Embryonic facial prominence (tissue), 1 donor: ENCODE results near the gene FBXO24.

Experiments used
- DNase-seq: peaks from one replicate; pipeline ENCODE4 v3.0.0-alpha.2; 2016; ENCODE audit errors: extremely low spot score

FBXO24 gene

GRCh38 chr7:100574362-100575205, 11.5 kb upstream of the FBXO24 start:
- no peak for DNase-seq

DNA sequence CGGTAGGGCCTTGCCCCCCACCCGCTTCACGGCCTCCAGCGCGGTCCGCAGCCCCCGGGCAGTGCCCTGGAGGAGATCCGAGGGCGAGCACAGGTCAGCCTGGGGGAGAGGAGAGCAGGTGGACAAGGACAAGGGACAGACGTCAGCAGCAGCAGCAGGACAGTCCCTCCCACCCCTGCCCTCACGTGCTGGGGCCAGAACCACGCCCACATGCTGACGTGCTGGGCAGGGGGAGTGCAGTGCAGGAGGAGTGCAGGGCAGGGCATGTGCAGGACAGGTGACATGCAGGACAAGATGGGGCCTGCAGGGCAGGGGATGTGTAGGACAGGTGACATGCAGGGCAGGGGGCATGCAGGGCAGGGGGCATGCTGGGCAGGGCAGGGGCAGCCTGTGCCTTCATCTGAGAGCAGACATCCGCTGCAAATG, 10.9 kb upstream of the FBXO24 start:
- no peak for DNase-seq

GRCh38 chr7:100575746-100576383, 10.3 kb upstream of the FBXO24 start:
- DNase-seq, result no peak

GRCh38 chr7:100576384-100576993, 9.6 kb upstream of the FBXO24 start:
- DNase-seq, result no peak

DNA sequence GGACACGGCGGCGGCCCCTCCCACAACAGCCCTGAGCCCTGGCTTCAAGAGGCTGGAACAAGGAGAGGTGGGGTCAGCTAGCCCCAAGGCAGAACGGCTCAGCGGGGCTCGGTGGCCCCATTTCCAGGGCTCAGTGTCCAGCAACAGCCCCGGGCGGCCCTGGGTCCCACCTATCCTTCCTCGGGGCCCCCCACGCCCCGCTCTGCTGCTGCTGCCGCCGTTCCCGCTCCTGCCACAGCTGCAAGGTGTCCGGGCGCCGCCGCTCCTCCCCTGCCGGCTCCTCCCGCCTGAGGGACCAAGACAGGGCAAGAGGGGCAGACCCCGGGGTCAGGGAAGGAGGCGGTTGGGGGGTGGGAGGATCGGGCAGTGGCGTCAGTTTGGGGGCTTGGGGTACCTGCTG, 9.0 kb upstream of the FBXO24 start:
- DNase-seq, result no peak

GRCh38 chr7:100577507-100577906, 8.6 kb upstream of the FBXO24 start:
- DNase-seq, result no peak

GRCh38 chr7:100578246-100579183, 7.6 kb upstream of the FBXO24 start:
- DNase-seq, result no peak

DNA sequence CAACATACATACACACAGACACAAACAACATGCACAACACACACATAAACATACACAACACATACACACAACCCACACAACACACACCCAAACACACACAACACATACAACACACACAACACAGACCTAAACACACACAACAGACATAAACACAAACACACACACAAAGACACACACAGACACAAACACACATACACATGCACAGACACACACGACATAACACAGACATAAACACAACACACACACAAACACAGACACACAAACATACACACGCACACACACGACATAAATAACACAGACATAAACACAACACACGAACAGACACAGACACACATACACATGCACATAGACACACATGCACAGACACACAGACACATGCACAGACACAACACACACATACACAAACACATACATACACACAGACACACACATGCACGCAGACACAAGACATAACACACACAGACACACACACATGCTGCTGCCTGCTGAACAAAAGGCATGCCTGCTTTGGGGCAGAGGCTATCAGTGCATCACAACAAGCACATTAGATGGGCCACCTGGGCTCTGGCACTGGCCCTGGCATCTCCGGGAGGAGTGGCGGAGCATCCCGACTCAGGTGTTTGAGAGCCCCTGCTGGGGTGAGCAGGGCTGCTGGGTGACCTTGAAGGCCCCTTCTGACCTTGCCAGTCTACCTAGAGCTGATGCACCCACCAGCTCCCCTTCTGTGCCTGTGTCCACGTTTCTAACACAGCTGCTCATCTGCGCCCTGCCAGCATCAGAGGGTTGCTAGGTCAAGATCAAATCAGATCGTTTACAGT, 5.5 kb upstream of the FBXO24 start:
- DNase-seq, result no peak

DNA sequence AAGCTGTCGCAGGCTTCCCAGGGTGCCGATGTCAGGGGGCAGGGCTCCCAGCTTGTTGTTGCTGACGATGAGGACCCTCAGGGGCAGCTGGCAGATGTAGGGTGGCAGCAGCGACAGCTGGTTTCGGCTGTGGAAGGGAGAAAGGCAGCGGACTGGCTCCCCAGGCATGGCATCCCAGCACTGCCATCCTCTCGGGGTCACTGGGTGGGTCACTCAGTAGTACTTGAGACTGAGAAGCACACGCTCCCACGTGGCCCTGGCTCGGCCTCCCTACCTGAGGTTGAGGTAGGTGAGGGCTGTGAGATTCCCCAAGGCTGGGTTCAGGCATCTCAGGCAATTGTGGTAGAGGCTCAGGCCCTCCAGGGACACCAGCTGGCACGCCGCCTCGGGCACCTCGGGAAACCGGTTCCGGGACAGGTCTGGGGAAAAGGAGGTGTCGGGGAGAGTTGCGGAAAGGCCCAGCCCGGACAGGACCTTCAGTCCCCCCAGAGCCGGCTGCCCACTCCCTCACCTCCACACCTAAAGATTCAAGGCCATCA, 4.0 kb upstream of the FBXO24 start:
- DNase-seq, result no peak

DNA sequence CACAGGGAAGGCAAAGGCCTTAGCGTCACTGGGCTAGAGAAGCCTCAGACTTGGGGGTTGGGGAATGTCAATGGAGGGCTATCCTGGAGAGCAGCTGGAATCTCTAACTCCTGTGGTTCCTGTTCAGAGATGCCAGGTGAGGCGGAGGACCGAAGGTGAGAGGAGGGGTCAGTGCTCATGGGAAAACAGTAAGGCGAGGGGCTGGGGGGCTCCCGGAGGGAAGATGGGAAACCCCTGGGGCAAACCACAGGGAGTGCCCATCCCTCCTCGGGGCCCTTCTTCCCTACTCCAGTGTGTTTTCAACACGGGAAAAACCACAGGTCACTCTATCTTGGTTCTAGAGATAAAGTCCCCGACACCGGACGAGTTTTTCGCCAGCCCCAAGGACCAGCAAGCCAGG, 3.5 kb upstream of the FBXO24 start:
- DNase-seq, result no peak

DNA sequence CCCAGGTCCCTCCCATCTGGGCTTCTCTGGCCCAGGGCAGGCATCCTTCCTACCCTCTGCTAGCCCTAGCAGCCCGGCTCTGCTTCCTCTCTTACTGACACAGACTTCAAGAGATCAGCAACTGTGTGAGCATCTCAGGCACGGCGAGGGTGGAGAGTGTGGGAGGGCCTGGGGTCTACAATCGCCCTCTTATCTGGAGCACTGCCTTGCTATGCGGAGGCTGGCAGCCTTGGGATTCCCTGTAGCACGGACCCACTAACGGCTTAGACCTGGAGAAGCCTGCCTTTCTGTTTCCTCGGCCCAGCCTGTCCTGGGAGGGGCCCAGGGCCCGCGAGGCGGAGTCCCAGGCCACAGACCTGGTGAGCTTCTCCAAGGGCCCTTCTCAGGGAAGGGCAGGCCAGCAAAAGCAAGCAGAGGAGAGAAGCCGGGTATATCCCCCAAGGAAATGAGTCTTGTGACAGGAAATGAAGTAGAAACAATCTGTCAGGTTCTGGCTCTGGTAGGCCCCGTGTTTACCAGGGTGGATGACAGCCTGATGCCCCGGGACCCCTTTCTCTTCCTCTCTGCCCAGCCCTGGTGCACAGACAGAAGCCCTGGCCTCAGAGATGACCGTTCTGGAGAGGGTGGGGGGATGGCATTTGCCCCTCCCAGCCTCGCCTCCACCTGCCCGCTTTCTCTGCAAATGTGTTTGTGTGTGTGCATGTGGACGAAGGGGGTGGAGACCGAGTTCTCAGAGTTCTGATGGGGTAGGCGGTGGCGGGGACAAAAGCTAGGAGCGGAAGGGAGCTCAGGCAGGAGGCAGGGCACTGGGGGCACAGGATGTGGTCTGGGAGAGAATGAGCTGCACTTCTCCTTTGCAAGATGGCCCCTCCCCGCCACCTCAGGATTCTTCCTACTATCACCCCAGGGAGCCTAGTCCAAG, 2.7 kb upstream of the FBXO24 start:
- no peak for DNase-seq

- DNase-seq, result no peak
These were observed 2.0 kb upstream of the FBXO24 start for GRCh38 chr7:100584054-100584682.

DNA sequence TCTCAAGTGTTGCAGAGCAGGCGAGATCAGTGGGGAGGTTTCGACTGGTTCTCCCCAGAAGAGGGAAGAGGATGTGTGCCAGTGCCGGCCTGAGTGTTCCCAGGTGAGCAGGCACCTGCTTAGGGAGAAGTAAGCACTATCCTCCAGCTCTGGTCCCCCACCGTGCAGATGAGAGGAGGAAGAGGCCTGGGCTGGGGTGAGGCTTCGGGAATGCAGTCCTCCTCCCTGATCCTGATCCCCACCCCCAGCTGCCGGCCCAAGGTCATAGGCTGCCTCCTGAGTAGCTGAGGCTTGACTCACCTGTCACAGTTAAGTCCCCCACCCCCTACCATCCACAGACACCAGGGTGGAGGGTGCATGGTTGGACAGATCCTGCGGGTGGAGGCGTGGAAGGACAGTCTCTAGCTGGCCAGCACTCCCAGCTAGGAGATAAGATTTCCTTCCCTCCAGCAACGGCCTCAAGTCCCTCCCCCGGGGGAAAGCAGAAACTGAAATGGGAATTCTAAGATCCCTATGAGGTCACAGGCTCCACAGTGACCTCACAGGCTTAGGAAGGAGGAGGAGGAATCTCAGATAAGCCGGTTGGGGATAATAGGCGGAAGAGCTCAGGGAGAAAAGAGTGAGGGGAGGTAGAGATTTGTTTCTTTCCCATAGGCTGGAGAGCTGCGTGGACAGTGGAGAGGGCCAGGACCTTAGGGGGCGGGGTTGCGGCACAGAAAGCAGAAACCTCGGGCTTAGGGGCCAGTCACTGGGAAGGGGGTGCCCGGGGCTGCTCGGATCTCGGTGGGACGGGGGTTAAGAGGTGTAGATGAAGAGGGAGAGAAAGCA, 1.2 kb upstream of the FBXO24 start:
- DNase-seq, result no peak

DNA sequence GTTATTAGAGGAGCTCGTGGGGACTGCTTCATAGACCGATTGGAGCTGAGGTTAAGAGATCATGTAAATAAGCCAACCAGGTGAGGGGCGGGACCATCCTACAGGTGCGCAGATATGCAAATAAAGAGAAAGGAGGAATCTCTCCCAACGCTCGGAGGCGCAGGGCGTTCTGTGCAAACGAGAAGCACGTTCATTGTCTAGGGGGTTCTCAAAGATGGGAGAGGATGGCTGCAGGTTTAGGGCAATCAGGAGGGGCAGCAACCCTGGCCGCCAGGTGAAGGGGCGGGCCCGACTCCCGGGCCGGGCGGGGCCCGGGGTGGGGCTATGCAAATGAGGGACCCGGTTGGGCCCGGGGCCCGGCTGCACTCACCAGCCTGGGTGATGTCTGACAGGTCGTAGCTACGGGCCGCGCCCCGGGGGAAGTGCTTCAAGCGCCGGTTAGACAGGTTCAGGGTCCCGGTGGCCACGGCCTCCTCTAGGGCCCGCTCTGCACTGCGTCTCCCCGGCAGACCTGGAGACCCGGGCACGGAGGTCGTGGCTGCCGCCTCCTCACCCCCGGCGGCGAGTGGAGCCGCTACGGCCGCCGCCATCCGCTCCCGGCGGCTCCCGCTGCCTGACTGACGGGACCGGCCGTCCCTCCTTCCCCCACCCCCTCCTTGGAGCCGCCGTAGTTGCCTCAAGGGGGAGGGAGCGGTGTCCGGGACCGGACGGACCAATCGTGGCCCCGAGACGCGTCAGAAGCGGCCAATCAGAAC, 440 bp upstream of the FBXO24 start, which contains the start of gene LRCH4:
Gene LRCH4 (minus strand): TSS at position 619 of the 755 bp plus-strand sequence. CDS start 29 bp downstream, at position 590.
- DNase-seq, result no peak

- DNase-seq, result no peak
These were observed 2.3 kb downstream of the FBXO24 start for GRCh38 chr7:100588438-100588837.

DNA sequence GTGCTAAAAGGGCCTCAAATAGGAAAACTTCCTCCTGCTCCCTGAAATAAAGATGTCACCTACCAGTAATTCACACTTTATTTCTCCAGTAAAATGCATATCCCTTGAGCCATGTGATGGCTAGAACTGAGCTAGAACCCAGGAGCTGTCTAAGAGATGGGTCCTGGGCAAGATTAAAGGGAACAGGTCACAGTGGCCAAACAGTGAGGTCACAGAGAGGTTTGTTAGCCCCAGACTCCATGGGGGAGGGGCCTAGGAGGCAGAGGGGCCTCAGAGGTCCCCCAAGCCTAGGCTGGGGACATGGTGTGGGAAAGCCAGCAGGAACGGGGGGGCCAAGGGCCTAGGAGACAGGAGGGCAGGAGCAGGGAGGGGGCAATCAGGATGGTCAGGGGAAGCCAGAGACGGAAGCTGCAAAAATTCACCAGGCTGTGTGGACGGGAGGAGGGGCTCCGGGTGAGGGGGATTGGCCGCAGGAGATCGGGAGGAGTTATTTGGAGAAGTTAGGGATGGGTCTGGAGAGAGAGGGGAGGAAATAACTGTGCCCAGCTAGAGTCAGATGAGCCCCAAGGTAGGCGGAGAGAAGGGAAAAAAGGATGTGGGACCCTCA, 3.3 kb downstream of the FBXO24 start:
- no peak for DNase-seq
